HuH-7.5 (cell line): ENCODE results near the gene CAMK4.
A peak's percentile ranks its signal among the peaks of the same experiment; 100 is the strongest.

Experiments used
- DNase-seq: peaks from one replicate; pipeline ENCODE4 v3.0.0; 2011; ENCODE audit warnings: low spot score

CAMK4 gene

GRCh38 chr5:111494355-111494999 lies 270.3 kb downstream of the CAMK4 start:
- DNase-seq, result no peak

- DNase-seq, result no peak
Measured at GRCh38 chr5:111495159-111495558, 271.0 kb downstream of the CAMK4 start.

GRCh38 chr5:111498346-111498745 lies 274.2 kb downstream of the CAMK4 start:
- DNase-seq, result no peak

- no peak for DNase-seq
Measured at GRCh38 chr5:111502956-111503355, 278.8 kb downstream of the CAMK4 start.

- DNase-seq, result no peak
Measured at GRCh38 chr5:111505096-111505495, 280.9 kb downstream of the CAMK4 start.

GRCh38 chr5:111507276-111507675 lies 283.1 kb downstream of the CAMK4 start:
- no peak for DNase-seq

- no peak for DNase-seq
Measured at GRCh38 chr5:111509119-111509518, 284.9 kb downstream of the CAMK4 start.

GRCh38 chr5:111511174-111511830 lies 287.1 kb downstream of the CAMK4 start:
- DNase-seq, result no peak

GRCh38 chr5:111511831-111512374 lies 287.7 kb downstream of the CAMK4 start:
- peak; percentile 13 for DNase-seq

GRCh38 chr5:111512375-111513130 lies 288.4 kb downstream of the CAMK4 start, which contains the start of gene STARD4:
TSS of gene STARD4 (minus strand) at chr5:111512535. CDS start at chr5:111507433, 5,102 bp downstream.
- DNase-seq, result peak; percentile 68

- no peak for DNase-seq
Measured at GRCh38 chr5:111513131-111513520, 288.9 kb downstream of the CAMK4 start.

GRCh38 chr5:111514087-111514486 lies 289.9 kb downstream of the CAMK4 start:
- DNase-seq, result no peak

- no peak for DNase-seq
Measured at GRCh38 chr5:111517853-111518501, 293.8 kb downstream of the CAMK4 start.

- no peak for DNase-seq
Measured at GRCh38 chr5:111518777-111519176, 294.6 kb downstream of the CAMK4 start.

- DNase-seq, result no peak
Measured at GRCh38 chr5:111520908-111521307, 296.7 kb downstream of the CAMK4 start.

GRCh38 chr5:111528056-111528455 lies 303.9 kb downstream of the CAMK4 start:
- DNase-seq, result no peak

GRCh38 chr5:111530298-111530740 lies 306.1 kb downstream of the CAMK4 start:
- no peak for DNase-seq

- no peak for DNase-seq
Measured at GRCh38 chr5:111532886-111533582, 308.9 kb downstream of the CAMK4 start.

- no peak for DNase-seq
Measured at GRCh38 chr5:111535879-111536549, 311.8 kb downstream of the CAMK4 start.

- no peak for DNase-seq
Measured at GRCh38 chr5:111537141-111538024, 313.2 kb downstream of the CAMK4 start.
